ENCODE measurements around the gene SPTBN5. TPM values are rescaled to one million over a fixed set of nuclear protein-coding genes. Genes with fewer than 3 reads are reported as not detected.

The SPTBN5 gene
- total RNA-seq, 2 experiments from 2014 or later = 0.54 to 0.91 TPM

- Mint-ChIP-seq H3K9me3 (ENCODE audit: low read depth) (no peaks in the 10 kb centered on the region), H3K27ac (peak overlapping the region; percentile 22), H3K27me3 (no peaks in the 10 kb centered on the region), H3K36me3 (peaks cover 2% of the 10 kb centered on the region), H3K4me1 (peaks cover 25% of the 10 kb centered on the region), H3K4me3 (no peak overlapping the region)
- ATAC-seq = peak; percentile 11
- no peak for DNase-seq
- CTCF ChIA-PET = interaction anchor here (0.6 to 9.9 kb wide), 32 partner anchors 9 to 744 kb away, joined by 3 to 247 read pairs (median 6); partner anchors contain the start of genes EHD4, JMJD7, MAPKBP1 and PLA2G4B
Measured at GRCh38 chr15:41810651-41811431, 83.0 kb downstream of the SPTBN5 start.

GRCh38 chr15:41809526-41810220 is 84.2 kb downstream of the SPTBN5 start:
- ATAC-seq = no peak
- Mint-ChIP-seq H3K27ac (no peak overlapping the region), H3K4me1 (peaks cover 28% of the 10 kb centered on the region), H3K9me3 (ENCODE audit: low read depth) (no peaks in the 10 kb centered on the region), H3K36me3 (peaks cover 2% of the 10 kb centered on the region), H3K4me3 (no peak overlapping the region), H3K27me3 (no peaks in the 10 kb centered on the region)
- CTCF ChIA-PET = interaction anchor here (0.8 to 9.9 kb wide), 13 partner anchors 9 to 252 kb away, joined by 3 to 247 read pairs (median 17); partner anchors contain the start of gene MAPKBP1
- no peak for DNase-seq

GRCh38 chr15:41809121-41809520 is 84.7 kb downstream of the SPTBN5 start:
- Mint-ChIP-seq H3K27ac (no peak overlapping the region), H3K27me3 (no peaks in the 10 kb centered on the region), H3K4me1 (peaks cover 28% of the 10 kb centered on the region), H3K9me3 (ENCODE audit: low read depth) (no peaks in the 10 kb centered on the region), H3K4me3 (no peak overlapping the region), H3K36me3 (peaks cover 2% of the 10 kb centered on the region)
- DNase-seq (no peak), ATAC-seq (no peak)
- CTCF ChIA-PET = interaction anchor here (2.8 to 9.9 kb wide), 2 partner anchors 16 to 35 kb away, joined by 8 to 247 read pairs; partner anchors contain the start of gene MAPKBP1

GRCh38 chr15:41806291-41807181 is 87.3 kb downstream of the SPTBN5 start:
- ATAC-seq (no peak), DNase-seq (no peak)
- Mint-ChIP-seq H3K36me3 (peaks cover 5% of the 10 kb centered on the region), H3K9me3 (ENCODE audit: low read depth) (no peaks in the 10 kb centered on the region), H3K27ac (no peak overlapping the region), H3K4me3 (no peak overlapping the region), H3K27me3 (no peaks in the 10 kb centered on the region), H3K4me1 (peaks cover 21% of the 10 kb centered on the region)
- CTCF ChIA-PET = interaction anchor here (0.8 to 9.9 kb wide), 3 partner anchors 32 to 249 kb away, joined by 3 to 247 read pairs (median 3); partner anchors contain the start of gene MAPKBP1

GRCh38 chr15:41805711-41806110 is 88.1 kb downstream of the SPTBN5 start:
- Mint-ChIP-seq H3K27me3 (no peaks in the 10 kb centered on the region), H3K36me3 (peaks cover 9% of the 10 kb centered on the region), H3K9me3 (ENCODE audit: low read depth) (no peaks in the 10 kb centered on the region), H3K27ac (no peak overlapping the region), H3K4me3 (no peak overlapping the region), H3K4me1 (peaks cover 13% of the 10 kb centered on the region)
- ATAC-seq (no peak), DNase-seq (no peak)
- CTCF ChIA-PET = interaction anchor here (1.2 to 9.9 kb wide), 3 partner anchors 31 to 249 kb away, joined by 3 to 247 read pairs (median 3); partner anchors contain the start of gene MAPKBP1

GRCh38 chr15:41804916-41805666 is 88.8 kb downstream of the SPTBN5 start:
- Mint-ChIP-seq H3K4me1 (peaks cover 9% of the 10 kb centered on the region), H3K9me3 (ENCODE audit: low read depth) (no peaks in the 10 kb centered on the region), H3K4me3 (no peak overlapping the region), H3K36me3 (peaks cover 9% of the 10 kb centered on the region), H3K27ac (no peak overlapping the region), H3K27me3 (no peaks in the 10 kb centered on the region)
- CTCF ChIA-PET = interaction anchor here (1.2 to 9.9 kb wide), 2 partner anchors 31 to 100 kb away, joined by 3 to 247 read pairs; partner anchors contain the start of gene MAPKBP1
- no peak for ATAC-seq
- no peak for DNase-seq

- Mint-ChIP-seq H3K27ac (no peak overlapping the region), H3K4me1 (peaks cover 6% of the 10 kb centered on the region), H3K4me3 (no peak overlapping the region), H3K27me3 (no peaks in the 10 kb centered on the region), H3K9me3 (ENCODE audit: low read depth) (no peaks in the 10 kb centered on the region), H3K36me3 (peaks cover 13% of the 10 kb centered on the region)
- ATAC-seq (no peak), DNase-seq (no peak)
- CTCF ChIA-PET = interaction anchor here (2.6 kb wide), 1 partner anchor 30 kb away, joined by 11 read pairs; the partner anchor contains the start of gene MAPKBP1
Measured at GRCh38 chr15:41804361-41804760, 89.5 kb downstream of the SPTBN5 start.

- CTCF ChIA-PET = interaction anchor here (1.0 to 3.9 kb wide), 6 partner anchors 9 to 284 kb away, joined by 3 to 23 read pairs (median 4); partner anchors contain the start of genes MAPKBP1 and RPAP1
- DNase-seq (no peak), ATAC-seq (no peak)
- Mint-ChIP-seq H3K4me3 (no peak overlapping the region), H3K36me3 (peaks cover 13% of the 10 kb centered on the region), H3K27ac (no peak overlapping the region), H3K9me3 (ENCODE audit: low read depth) (no peaks in the 10 kb centered on the region), H3K27me3 (no peaks in the 10 kb centered on the region), H3K4me1 (peaks cover 3% of the 10 kb centered on the region)
Measured at GRCh38 chr15:41801850-41802455, 91.9 kb downstream of the SPTBN5 start.

GRCh38 chr15:41801185-41801584 is 92.7 kb downstream of the SPTBN5 start:
- Mint-ChIP-seq H3K9me3 (ENCODE audit: low read depth) (no peaks in the 10 kb centered on the region), H3K4me3 (no peak overlapping the region), H3K36me3 (peaks cover 13% of the 10 kb centered on the region), H3K27me3 (no peaks in the 10 kb centered on the region), H3K27ac (no peak overlapping the region), H3K4me1 (peaks cover 4% of the 10 kb centered on the region)
- CTCF ChIA-PET = interaction anchor here (1.0 to 3.9 kb wide), 4 partner anchors 10 to 285 kb away, joined by 3 to 23 read pairs (median 4); partner anchors contain the start of gene MAPKBP1
- no peak for DNase-seq
- no peak for ATAC-seq

GRCh38 chr15:41799488-41799805 is 94.4 kb downstream of the SPTBN5 start:
- Mint-ChIP-seq H3K36me3 (peaks cover 13% of the 10 kb centered on the region), H3K9me3 (ENCODE audit: low read depth) (no peaks in the 10 kb centered on the region), H3K27me3 (no peaks in the 10 kb centered on the region), H3K4me1 (peaks cover 8% of the 10 kb centered on the region), H3K27ac (no peak overlapping the region), H3K4me3 (no peak overlapping the region)
- CTCF ChIA-PET = interaction anchor here (3.9 kb wide), 1 partner anchor 12 kb away, joined by 23 read pairs; no protein-coding TSS in a partner anchor
- no peak for DNase-seq
- no peak for ATAC-seq

GRCh38 chr15:41798607-41799487 is 95.0 kb downstream of the SPTBN5 start:
- Mint-ChIP-seq H3K36me3 (peaks cover 13% of the 10 kb centered on the region), H3K27me3 (no peaks in the 10 kb centered on the region), H3K4me1 (peaks cover 8% of the 10 kb centered on the region), H3K9me3 (ENCODE audit: low read depth) (no peaks in the 10 kb centered on the region), H3K27ac (no peak overlapping the region), H3K4me3 (no peak overlapping the region)
- CTCF ChIA-PET = interaction anchor here (1.8 to 3.9 kb wide), 2 partner anchors 12 to 25 kb away, joined by 5 to 23 read pairs; partner anchors contain the start of gene MAPKBP1
- ATAC-seq = no peak
- no peak for DNase-seq
